Measurements from ENCODE around the gene DZIP1L. TPM values are rescaled to one million over a fixed set of nuclear protein-coding genes. Genes with fewer than 3 reads are reported as not detected.

The DZIP1L gene
- total RNA-seq, 1 experiment from 2014 or later = 2.3 TPM

- Histone ChIP-seq H3K9me3 (ENCODE audit: insufficient read depth, low read depth) (no peaks in the 10 kb centered on the region), H3K27me3 (ENCODE audit: insufficient read depth, low read depth) (no peaks in the 10 kb centered on the region), H3K4me3 (no peak overlapping the region), H3K79me2 (ENCODE audit: low read depth) (no peaks in the 10 kb centered on the region), H3F3A (ENCODE audit: insufficient read depth, low read depth) (no peaks in the 10 kb centered on the region), H3K4me2 (no peak overlapping the region), H3K36me3 (ENCODE audit: low read depth) (no peaks in the 10 kb centered on the region), H3K9me2 (ENCODE audit: insufficient read depth) (no peaks in the 10 kb centered on the region), H3K27ac (no peak overlapping the region), H3K4me1 (replicated peaks; ENCODE audit: insufficient read depth) (no peaks in the 10 kb centered on the region), H4K20me1 (ENCODE audit: insufficient read depth) (no peaks in the 10 kb centered on the region), H2AFZ (no peak overlapping the region)
- no TSS peak for BruUV-seq (replicated peaks)
- DNase-seq = no peak
- TF ChIP-seq EZH2 (IDR thresholded peaks at IDR 0.05; ENCODE audit: low read depth) (no peak), CTCF (conservative IDR thresholded peaks at IDR 0.05) (no peak)
- CTCF ChIA-PET = no interaction called here
- POLR2A ChIA-PET (ENCODE audit: unreplicated experiment) = no interaction called here
- intact Hi-C loops (cut with micrococcal nuclease; ENCODE audit: unreplicated experiment) = no loop called here
Observed at GRCh38 chr3:138019281-138020069, 95.9 kb downstream of the DZIP1L start.

- H3K9me3 ChIP-seq (ENCODE audit: insufficient read depth, low read depth) = no peaks in the 10 kb centered on the region
- H3F3A ChIP-seq (ENCODE audit: insufficient read depth, low read depth) = no peaks in the 10 kb centered on the region
- H3K27me3 ChIP-seq (ENCODE audit: insufficient read depth, low read depth) = no peaks in the 10 kb centered on the region
- no peak overlapping the region for H3K4me2 ChIP-seq
- no peaks in the 10 kb centered on the region for H3K36me3 ChIP-seq (ENCODE audit: low read depth)
- no peak overlapping the region for H3K4me3 ChIP-seq
- H2AFZ ChIP-seq = no peak overlapping the region
- DNase-seq = no peak
- H3K27ac ChIP-seq = no peak overlapping the region
- intact Hi-C loops (cut with micrococcal nuclease; ENCODE audit: unreplicated experiment) = no loop called here
- no TSS peak for BruUV-seq (replicated peaks)
- H3K9me2 ChIP-seq (ENCODE audit: insufficient read depth) = no peaks in the 10 kb centered on the region
- no peak for TF ChIP-seq EZH2 (IDR thresholded peaks at IDR 0.05; ENCODE audit: low read depth)
- no peaks in the 10 kb centered on the region for H3K79me2 ChIP-seq (ENCODE audit: low read depth)
- no peaks in the 10 kb centered on the region for H3K4me1 ChIP-seq (replicated peaks; ENCODE audit: insufficient read depth)
- ChIA-PET CTCF (no interaction called here), POLR2A (ENCODE audit: unreplicated experiment) (no interaction called here)
- no peaks in the 10 kb centered on the region for H4K20me1 ChIP-seq (ENCODE audit: insufficient read depth)
Observed at GRCh38 chr3:138016065-138016464, 99.3 kb downstream of the DZIP1L start.

DNA sequence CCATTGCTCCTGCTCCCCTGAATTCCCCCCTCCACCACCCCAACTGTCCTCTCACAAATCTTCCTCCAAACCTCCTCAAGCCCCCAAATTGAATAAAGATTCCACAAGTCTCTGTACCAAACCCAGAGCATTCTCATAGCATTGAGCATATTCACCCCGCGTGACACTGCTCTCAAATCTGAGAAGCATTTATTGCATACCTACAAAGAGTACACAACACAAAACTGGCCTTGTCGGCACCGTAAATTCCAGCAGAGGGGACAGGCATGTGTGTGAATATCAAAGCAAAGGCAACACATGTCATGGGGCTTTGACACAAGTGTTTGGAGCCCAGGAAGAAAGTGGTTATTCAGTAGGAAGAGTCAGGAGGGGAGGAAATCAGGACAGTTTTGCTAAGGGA lies 102.9 kb downstream of the DZIP1L start:
- no peak overlapping the region for H3K4me3 ChIP-seq
- H2AFZ ChIP-seq = no peak overlapping the region
- no peaks in the 10 kb centered on the region for H3K9me2 ChIP-seq (ENCODE audit: insufficient read depth)
- TF ChIP-seq EZH2 (IDR thresholded peaks at IDR 0.05; ENCODE audit: low read depth) (no peak), CTCF (conservative IDR thresholded peaks at IDR 0.05) (no peak)
- intact Hi-C loops (cut with micrococcal nuclease; ENCODE audit: unreplicated experiment) = no loop called here
- DNase-seq = no peak
- no peaks in the 10 kb centered on the region for H3K9me3 ChIP-seq (ENCODE audit: insufficient read depth, low read depth)
- no peaks in the 10 kb centered on the region for H3K79me2 ChIP-seq (ENCODE audit: low read depth)
- H4K20me1 ChIP-seq (ENCODE audit: insufficient read depth) = no peaks in the 10 kb centered on the region
- ChIA-PET CTCF (no interaction called here), POLR2A (ENCODE audit: unreplicated experiment) (no interaction called here)
- H3K27ac ChIP-seq = no peak overlapping the region
- H3K4me1 ChIP-seq (replicated peaks; ENCODE audit: insufficient read depth) = no peaks in the 10 kb centered on the region
- no peaks in the 10 kb centered on the region for H3K27me3 ChIP-seq (ENCODE audit: insufficient read depth, low read depth)
- no peaks in the 10 kb centered on the region for H3F3A ChIP-seq (ENCODE audit: insufficient read depth, low read depth)
- H3K4me2 ChIP-seq = no peak overlapping the region
- H3K36me3 ChIP-seq (ENCODE audit: low read depth) = no peaks in the 10 kb centered on the region
- BruUV-seq (replicated peaks) = no TSS peak

Other genes with a start within 250 kb of the DZIP1L start
- not detected in 2 replicates for gene CLDN18, start 105.4 kb downstream of the DZIP1L start, total RNA-seq (2021)
- not detected in 2 replicates for gene A4GNT, start 16.8 kb upstream of the DZIP1L start, total RNA-seq (2021)
- 17.4 and 18.4 TPM in 2 replicates for gene DBR1, start 59.3 kb upstream of the DZIP1L start, total RNA-seq (2021)
- 32.2 and 32.4 TPM in 2 replicates for gene ARMC8, start 71.7 kb upstream of the DZIP1L start, total RNA-seq (2021)
- gene NME9, start 214.2 kb upstream of the DZIP1L start, total RNA-seq (2021) = 1.3 TPM in 1 of 2 replicates, not detected in the other
- gene MRAS, start 233.0 kb upstream of the DZIP1L start, total RNA-seq (2021) = 2.4 TPM in 2 replicates

All from PC-9 (cell line).